Neural cell (in vitro differentiated cells): ENCODE results near the gene KIFC1. TPM values are rescaled to one million over a fixed set of nuclear protein-coding genes. Genes with fewer than 3 reads are reported as not detected.
"Not testable (repeated sequence)": the region's sequence is repeated elsewhere in the genome, so short reads cannot be mapped to it uniquely, and the experiment has no call there.

Experiments used
- H2AFZ ChIP-seq: fragments of 200-600, 300-800 bp; sonication (generic), shearing (Covaris generic); 2 replicates; pipeline ENCODE4 v1.6.0; 2014; ENCODE audit warnings: low read depth, mild to moderate bottlenecking, antibody characterized with exemption, low read length, moderate library complexity
- H3F3A ChIP-seq: fragments of 200-600 bp; shearing (Covaris generic); 2 replicates; pipeline ENCODE4 v1.6.1; 2016; ENCODE audit warnings: mild to moderate bottlenecking, moderate library complexity, mixed read lengths, antibody characterized with exemption, low read length; ENCODE audit not compliant: insufficient read depth, poor library complexity, severe bottlenecking
- H3K27ac ChIP-seq: fragments of 200-600, 300-800 bp; sonication (generic), shearing (Covaris generic); 2 replicates; pipeline ENCODE4 v1.5.1; 2014; ENCODE audit warnings: mild to moderate bottlenecking, low read length, moderate library complexity
- H3K27me3 ChIP-seq: fragments of 300-800, 200-600 bp; sonication (generic), shearing (Covaris generic); 2 replicates; pipeline ENCODE4 v1.6.0; 2014; ENCODE audit warnings: mild to moderate bottlenecking, low read depth, low read length, moderate library complexity; ENCODE audit not compliant: insufficient read depth
- H3K36me3 ChIP-seq: fragments of 300-800, 200-600 bp; sonication (generic), shearing (Covaris generic); 2 replicates; pipeline ENCODE4 v1.5.1; 2014; ENCODE audit warnings: mild to moderate bottlenecking, antibody characterized with exemption, low read length, moderate library complexity; ENCODE audit not compliant: insufficient read depth
- H3K4me2 ChIP-seq: fragments of 300-800, 200-600 bp; sonication (generic), shearing (Covaris generic); 2 replicates; pipeline ENCODE4 v1.6.0; 2014; ENCODE audit warnings: mild to moderate bottlenecking, low read length
- H3K4me3 ChIP-seq: fragments of 300-800, 200-600 bp; sonication (generic), shearing (Covaris generic); 2 replicates; pipeline ENCODE4 v1.5.1; 2014; ENCODE audit warnings: mild to moderate bottlenecking, low read length, moderate library complexity
- H3K79me2 ChIP-seq: fragments of 200-600 bp; shearing (Covaris generic); replicated peaks from 2 replicates; pipeline ENCODE4 v1.6.0; 2014; ENCODE audit warnings: mild to moderate bottlenecking, low read length, moderate library complexity; ENCODE audit not compliant: insufficient read depth
- H3K9ac ChIP-seq: fragments of 300-800, 200-600 bp; sonication (generic), shearing (Covaris generic); 2 replicates; pipeline ENCODE4 v1.6.1; 2016; ENCODE audit warnings: mild to moderate bottlenecking, low read length, mixed read lengths
- H3K9me2 ChIP-seq: fragments of 200-600 bp; shearing (Covaris generic); 2 replicates; pipeline ENCODE4 v1.6.1; 2016; ENCODE audit warnings: mild to moderate bottlenecking, low read length, mixed read lengths; ENCODE audit not compliant: insufficient read depth
- H3K9me3 ChIP-seq: fragments of 200-600, 300-800 bp; sonication (generic), shearing (Covaris generic); 2 replicates; pipeline ENCODE4 v1.6.1; 2016; ENCODE audit warnings: mild to moderate bottlenecking, mixed run types, low read length, moderate library complexity, mixed read lengths
- H4K20me1 ChIP-seq: fragments of 200-600 bp; shearing (Covaris generic); 2 replicates; pipeline ENCODE4 v1.6.1; 2016; ENCODE audit warnings: mild to moderate bottlenecking, mixed run types; ENCODE audit not compliant: insufficient read depth
- EP300 ChIP-seq: fragments of 450-650 bp; conservative IDR thresholded peaks from 2 replicates; pipeline ENCODE4 v1.6.1; 2014; ENCODE audit warnings: antibody characterized with exemption, mild to moderate bottlenecking, moderate library complexity; ENCODE audit not compliant: poor library complexity, severe bottlenecking
- EZH2 ChIP-seq: fragments of 200-600, 300-800 bp; shearing (Covaris generic), sonication (generic); IDR thresholded peaks from 2 replicates; pipeline ENCODE4 v1.6.1; 2014; ENCODE audit warnings: antibody characterized with exemption, low read length, borderline replicate concordance, mild to moderate bottlenecking; ENCODE audit not compliant: insufficient read depth, poor library complexity, severe bottlenecking
- POLR2AphosphoS5 ChIP-seq: IDR thresholded peaks from 2 replicates; pipeline ENCODE4 v1.6.1; 2012
- RAD21 ChIP-seq: fragments of 450-650 bp; conservative IDR thresholded peaks from 2 replicates; pipeline ENCODE4 v1.6.1; 2014; ENCODE audit warnings: antibody characterized with exemption, mild to moderate bottlenecking, moderate library complexity
- REST ChIP-seq: IDR thresholded peaks from 2 replicates; pipeline ENCODE4 v1.6.1; 2012; ENCODE audit warnings: borderline replicate concordance
- SMC3 ChIP-seq: fragments of 450-650 bp; conservative IDR thresholded peaks from 2 replicates; pipeline ENCODE4 v1.6.1; 2014; ENCODE audit warnings: antibody characterized with exemption, mild to moderate bottlenecking, moderate library complexity; ENCODE audit not compliant: poor library complexity
- TAF1 ChIP-seq: IDR thresholded peaks from 2 replicates; pipeline ENCODE4 v1.6.1; 2012; ENCODE audit warnings: low read depth
- polyA plus RNA-seq: library from polyadenylated mRNA; depleted of rRNA; stranded (reverse); fragments of >200 nt; gene quantifications from 2 replicates; pipeline ENCODE4 v1.2.3, GENCODE V29; 2014

Gene KIFC1
- polyA plus RNA-seq, 1 donor from 2014 or later: 0.52 TPM

GRCh38 chr6:33375143-33375671 lies 16.4 kb upstream of the KIFC1 start:
- no peak overlapping the region for H3K4me3 ChIP-seq
- no peaks in the 10 kb centered on the region for H3K9me3 ChIP-seq
- no peaks in the 10 kb centered on the region for H3F3A ChIP-seq
- H3K79me2 ChIP-seq: no peaks in the 10 kb centered on the region
- no peaks in the 10 kb centered on the region for H3K27me3 ChIP-seq
- no peak for TF ChIP-seq POLR2AphosphoS5
- no peak for TF ChIP-seq RAD21
- no peak for TF ChIP-seq EZH2
- no peak for TF ChIP-seq EP300
- TF ChIP-seq TAF1: no peak
- TF ChIP-seq SMC3: no peak
- no peaks in the 10 kb centered on the region for H3K36me3 ChIP-seq
- H3K9me2 ChIP-seq: no peaks in the 10 kb centered on the region
- no peak overlapping the region for H3K4me2 ChIP-seq
- no peak overlapping the region for H2AFZ ChIP-seq
- no peak overlapping the region for H3K9ac ChIP-seq
- H4K20me1 ChIP-seq: no peaks in the 10 kb centered on the region
- H3K27ac ChIP-seq: no peak overlapping the region

GRCh38 chr6:33377171-33377570 lies 14.5 kb upstream of the KIFC1 start:
- H2AFZ ChIP-seq: no peak overlapping the region
- H3K36me3 ChIP-seq: no peaks in the 10 kb centered on the region
- no peaks in the 10 kb centered on the region for H4K20me1 ChIP-seq
- no peaks in the 10 kb centered on the region for H3K9me2 ChIP-seq
- H3K27ac ChIP-seq: no peak overlapping the region
- no peaks in the 10 kb centered on the region for H3K27me3 ChIP-seq
- H3K9ac ChIP-seq: no peak overlapping the region
- H3K9me3 ChIP-seq: no peaks in the 10 kb centered on the region
- H3K4me3 ChIP-seq: no peak overlapping the region
- no peaks in the 10 kb centered on the region for H3F3A ChIP-seq
- H3K79me2 ChIP-seq: no peaks in the 10 kb centered on the region
- no peak overlapping the region for H3K4me2 ChIP-seq
- no peak for TF ChIP-seq SMC3
- TF ChIP-seq REST: no peak

GRCh38 chr6:33379184-33379583 lies 12.4 kb upstream of the KIFC1 start:
- H3K4me2 ChIP-seq, H3K4me3 ChIP-seq, H3K9me2 ChIP-seq, H3K9ac ChIP-seq, H3K36me3 ChIP-seq, H3K27ac ChIP-seq, H3F3A ChIP-seq, H4K20me1 ChIP-seq, H3K79me2 ChIP-seq, H2AFZ ChIP-seq, H3K27me3 ChIP-seq, H3K9me3 ChIP-seq: not testable (repeated sequence)
